GM21447 (cell line): ENCODE measurements around the gene CTSZ.
"Not testable (repeated sequence)": the region's sequence is repeated elsewhere in the genome, so short reads cannot be mapped to it uniquely, and the experiment has no call there.

Source experiments
- ATAC-seq: cut with Tn5 transposase; IDR thresholded peaks from one replicate; pipeline ENCODE4 v1.9.1; 2021; ENCODE audit not compliant: unreplicated experiment

The CTSZ gene

GRCh38 chr20:59006864-59007664, at the start of gene CTSZ:
Gene CTSZ, minus strand, starts transcription at chr20:59007254. Its CDS starts 126 bp downstream, at chr20:59007128.
- peak; percentile 21 for ATAC-seq

GRCh38 chr20:59055302-59055701, 48.2 kb upstream of the CTSZ start:
- no peak for ATAC-seq

- ATAC-seq = no peak
Observed at GRCh38 chr20:59051666-59052185, 44.7 kb upstream of the CTSZ start.

- ATAC-seq = no peak
Observed at GRCh38 chr20:59050437-59050836, 43.4 kb upstream of the CTSZ start.

- ATAC-seq = no peak
Observed at GRCh38 chr20:59048681-59049030, 41.6 kb upstream of the CTSZ start.

- ATAC-seq = no peak
Observed at GRCh38 chr20:59047938-59048680, 41.1 kb upstream of the CTSZ start.

- ATAC-seq = no peak
Observed at GRCh38 chr20:59046862-59047261, 39.8 kb upstream of the CTSZ start.

- ATAC-seq = no peak
Observed at GRCh38 chr20:59044796-59045195, 37.7 kb upstream of the CTSZ start.

GRCh38 chr20:59044295-59044694, 37.2 kb upstream of the CTSZ start:
- no peak for ATAC-seq

- ATAC-seq = no peak
Observed at GRCh38 chr20:59043698-59044097, 36.6 kb upstream of the CTSZ start.

- ATAC-seq = peak; percentile 87
Observed at GRCh38 chr20:59042796-59043631, 36.0 kb upstream of the CTSZ start.

- ATAC-seq = peak; percentile 40
Observed at GRCh38 chr20:59042151-59042795, 35.2 kb upstream of the CTSZ start, which contains the start of gene PRELID3B. Gene PRELID3B, minus strand, starts transcription at chr20:59042786. Its CDS starts 56 bp downstream, at chr20:59042730.

GRCh38 chr20:59041487-59041886, 34.4 kb upstream of the CTSZ start:
- not testable (repeated sequence) for ATAC-seq

GRCh38 chr20:59040667-59041066, 33.6 kb upstream of the CTSZ start:
- no peak for ATAC-seq

GRCh38 chr20:59039233-59039632, 32.2 kb upstream of the CTSZ start:
- ATAC-seq = no peak

- no peak for ATAC-seq
Observed at GRCh38 chr20:59037386-59037785, 30.3 kb upstream of the CTSZ start.

GRCh38 chr20:59035381-59035780, 28.3 kb upstream of the CTSZ start:
- no peak for ATAC-seq

GRCh38 chr20:59033616-59034165, 26.6 kb upstream of the CTSZ start:
- no peak for ATAC-seq

- ATAC-seq = no peak
Observed at GRCh38 chr20:59033093-59033492, 26.0 kb upstream of the CTSZ start.

- no peak for ATAC-seq
Observed at GRCh38 chr20:59032713-59033059, 25.6 kb upstream of the CTSZ start.
